GM08714 (cell line): ENCODE measurements around the gene TRAF1.

Experiments used
- H3K4me3 ChIP-seq: fragments of 200-500 bp; sonication (Bioruptor generic); 2 replicates; pipeline ENCODE4 v1.5.1; 2014; ENCODE audit warnings: mild to moderate bottlenecking, low read length, inconsistent platforms
- ZNF274 ChIP-seq: IDR thresholded peaks from 2 replicates; pipeline ENCODE4 v1.6.1; 2012; ENCODE audit warnings: mild to moderate bottlenecking, low read depth, low read length

TRAF1 gene

GRCh38 chr9:120885457-120885856 is 41.1 kb downstream of the TRAF1 start:
- no peak for TF ChIP-seq ZNF274
- H3K4me3 ChIP-seq: no peak overlapping the region

- H3K4me3 ChIP-seq: no peak overlapping the region
- no peak for TF ChIP-seq ZNF274
These were observed 43.0 kb downstream of the TRAF1 start for GRCh38 chr9:120883608-120883996.

GRCh38 chr9:120882935-120883607 is 43.5 kb downstream of the TRAF1 start:
- TF ChIP-seq ZNF274: no peak
- no peak overlapping the region for H3K4me3 ChIP-seq

- TF ChIP-seq ZNF274: no peak
- no peak overlapping the region for H3K4me3 ChIP-seq
These were observed 47.1 kb downstream of the TRAF1 start for GRCh38 chr9:120879446-120879845.

- peak overlapping the region; percentile 95; the same call in 1 of the 2 replicates for H3K4me3 ChIP-seq
- no peak for TF ChIP-seq ZNF274
These were observed 48.1 kb downstream of the TRAF1 start for GRCh38 chr9:120878188-120879130.

GRCh38 chr9:120877276-120878034 is 49.1 kb downstream of the TRAF1 start:
- no peak for TF ChIP-seq ZNF274
- H3K4me3 ChIP-seq: peak overlapping the region; percentile 95

GRCh38 chr9:120876842-120877240 is 49.8 kb downstream of the TRAF1 start, which contains the start of gene PHF19:
Gene PHF19 (minus strand): TSS chr9:120877188. CDS start chr9:120874741, 2,447 bp downstream.
- no peak for TF ChIP-seq ZNF274

GRCh38 chr9:120875954-120876841 is 50.4 kb downstream of the TRAF1 start:
- TF ChIP-seq ZNF274: no peak
- H3K4me3 ChIP-seq: peak overlapping the region; percentile 85

More at GRCh38 chr9:120876842-120877240, 49.8 kb downstream of the TRAF1 start, which contains the start of gene PHF19:
- H3K4me3 ChIP-seq: peak within 1 kb of the TSS; percentile 95

GRCh38 chr9:120875643-120875953 is 51.0 kb downstream of the TRAF1 start:
- no peak for TF ChIP-seq ZNF274
- peak overlapping the region; percentile 85 for H3K4me3 ChIP-seq

- peak overlapping the region; percentile 85; the same call in 1 of the 2 replicates for H3K4me3 ChIP-seq
- TF ChIP-seq ZNF274: no peak
These were observed 51.4 kb downstream of the TRAF1 start for GRCh38 chr9:120875195-120875565.

GRCh38 chr9:120874226-120875194 is 52.1 kb downstream of the TRAF1 start:
- no peak overlapping the region; the same call in 1 of the 2 replicates for H3K4me3 ChIP-seq

GRCh38 chr9:120873512-120873911 is 53.1 kb downstream of the TRAF1 start:
- no peak for TF ChIP-seq ZNF274

More at GRCh38 chr9:120874226-120875194, 52.1 kb downstream of the TRAF1 start:
- TF ChIP-seq ZNF274: no peak

More at GRCh38 chr9:120873512-120873911, 53.1 kb downstream of the TRAF1 start:
- no peak overlapping the region for H3K4me3 ChIP-seq
